Esophagus muscularis mucosa (tissue), 3 donors: ENCODE data around the gene CNGB1.

Source experiments
- POLR2A ChIP-seq: fragments of 450-650 bp; IDR thresholded peaks from one replicate; pipeline ENCODE4 v1.6.1; 2017; ENCODE audit warnings: antibody characterized with exemption, moderate library complexity, mild to moderate bottlenecking, low read depth
- POLR2AphosphoS5 ChIP-seq, 2 donors: sonication (generic); formaldehyde crosslinking; IDR thresholded peaks; one replicate each; pipeline ENCODE4 v1.6.1; 2017; ENCODE audit warnings: antibody characterized with exemption in 2 of 2
- TF ChIP-seq, protein P1 (sequence below), 3 experiments: fragments of 200-600 bp in 2 of 3; fragments of 450-650 bp in 1 of 3; sonication (generic) in 2 of 3; IDR thresholded peaks; one replicate each; pipeline ENCODE4 v1.5.1; 2017 to 2019; ENCODE audit warnings: antibody characterized with exemption in 3 of 3, mild to moderate bottlenecking in 2 of 3, moderate library complexity in 1 of 3

DNA sequence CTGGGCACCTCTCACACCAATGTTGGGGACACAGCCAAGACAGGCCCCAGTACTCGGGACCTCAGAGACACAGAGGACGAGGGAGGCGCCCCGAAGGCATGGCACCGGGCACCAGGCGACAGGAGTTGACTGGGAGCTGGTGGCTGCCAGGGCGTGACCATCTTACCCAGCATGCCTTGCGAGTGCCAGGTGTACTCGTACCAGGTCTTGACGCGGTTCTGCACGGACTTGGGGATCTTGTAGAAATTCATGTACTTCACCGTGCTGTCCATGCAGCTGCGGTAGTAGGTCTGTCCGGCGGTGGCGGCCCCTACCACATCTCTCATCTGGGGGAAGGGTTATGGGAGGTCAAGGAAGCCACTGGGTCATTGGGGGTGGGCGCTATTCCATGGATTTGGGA is 67.3 kb downstream of the CNGB1 start:
- TF ChIP-seq POLR2A (no peak), POLR2AphosphoS5 (IDR thresholded peaks at IDR 0.05) (no peak)
- TF ChIP-seq, protein P1, sequence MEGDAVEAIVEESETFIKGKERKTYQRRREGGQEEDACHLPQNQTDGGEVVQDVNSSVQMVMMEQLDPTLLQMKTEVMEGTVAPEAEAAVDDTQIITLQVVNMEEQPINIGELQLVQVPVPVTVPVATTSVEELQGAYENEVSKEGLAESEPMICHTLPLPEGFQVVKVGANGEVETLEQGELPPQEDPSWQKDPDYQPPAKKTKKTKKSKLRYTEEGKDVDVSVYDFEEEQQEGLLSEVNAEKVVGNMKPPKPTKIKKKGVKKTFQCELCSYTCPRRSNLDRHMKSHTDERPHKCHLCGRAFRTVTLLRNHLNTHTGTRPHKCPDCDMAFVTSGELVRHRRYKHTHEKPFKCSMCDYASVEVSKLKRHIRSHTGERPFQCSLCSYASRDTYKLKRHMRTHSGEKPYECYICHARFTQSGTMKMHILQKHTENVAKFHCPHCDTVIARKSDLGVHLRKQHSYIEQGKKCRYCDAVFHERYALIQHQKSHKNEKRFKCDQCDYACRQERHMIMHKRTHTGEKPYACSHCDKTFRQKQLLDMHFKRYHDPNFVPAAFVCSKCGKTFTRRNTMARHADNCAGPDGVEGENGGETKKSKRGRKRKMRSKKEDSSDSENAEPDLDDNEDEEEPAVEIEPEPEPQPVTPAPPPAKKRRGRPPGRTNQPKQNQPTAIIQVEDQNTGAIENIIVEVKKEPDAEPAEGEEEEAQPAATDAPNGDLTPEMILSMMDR (IDR thresholded peaks at IDR 0.05) = no peak
